ENCODE measurements around the gene USP22.
"Not testable (repeated sequence)": the region's sequence is repeated elsewhere in the genome, so short reads cannot be mapped to it uniquely, and the experiment has no call there.

Gene USP22

GRCh38 chr17:20986767-20987510 is 55.9 kb downstream of the USP22 start:
- DNase-seq, result no peak

GRCh38 chr17:20983359-20983637 is 59.5 kb downstream of the USP22 start:
- no peak for DNase-seq

GRCh38 chr17:20982589-20983358 is 60.0 kb downstream of the USP22 start:
- no peak for DNase-seq

GRCh38 chr17:20981046-20981920 is 61.5 kb downstream of the USP22 start:
- DNase-seq, result no peak

GRCh38 chr17:20979792-20980083 is 63.1 kb downstream of the USP22 start:
- no peak for DNase-seq

GRCh38 chr17:20979007-20979791 is 63.6 kb downstream of the USP22 start:
- DNase-seq, result not testable (repeated sequence)

- DNase-seq, result not testable (repeated sequence)
Observed at GRCh38 chr17:20977609-20978253, 65.1 kb downstream of the USP22 start.

GRCh38 chr17:20975566-20975965 is 67.2 kb downstream of the USP22 start:
- DNase-seq, result no peak

- no peak for DNase-seq
Observed at GRCh38 chr17:20970329-20970728, 72.5 kb downstream of the USP22 start.

- no peak for DNase-seq
Observed at GRCh38 chr17:20968913-20969616, 73.7 kb downstream of the USP22 start.

GRCh38 chr17:20967776-20968175 is 75.0 kb downstream of the USP22 start:
- no peak for DNase-seq

GRCh38 chr17:20966870-20967269 is 75.9 kb downstream of the USP22 start:
- no peak for DNase-seq

- DNase-seq, result no peak
Observed at GRCh38 chr17:20965492-20965891, 77.3 kb downstream of the USP22 start.

GRCh38 chr17:20961586-20961985 is 81.2 kb downstream of the USP22 start:
- DNase-seq, result no peak

GRCh38 chr17:20960871-20961270 is 81.9 kb downstream of the USP22 start:
- DNase-seq, result no peak

GRCh38 chr17:20955427-20956323 is 87.1 kb downstream of the USP22 start:
- no peak for DNase-seq

GRCh38 chr17:20954794-20955193 is 88.0 kb downstream of the USP22 start:
- no peak for DNase-seq

- DNase-seq, result no peak
Observed at GRCh38 chr17:20952183-20952582, 90.6 kb downstream of the USP22 start.

All from CD4-positive, alpha-beta T cell treated with Interleukin-15 for 1 hour (primary cell).